ENCODE results near the gene GABRR3.

GABRR3 gene

DNA sequence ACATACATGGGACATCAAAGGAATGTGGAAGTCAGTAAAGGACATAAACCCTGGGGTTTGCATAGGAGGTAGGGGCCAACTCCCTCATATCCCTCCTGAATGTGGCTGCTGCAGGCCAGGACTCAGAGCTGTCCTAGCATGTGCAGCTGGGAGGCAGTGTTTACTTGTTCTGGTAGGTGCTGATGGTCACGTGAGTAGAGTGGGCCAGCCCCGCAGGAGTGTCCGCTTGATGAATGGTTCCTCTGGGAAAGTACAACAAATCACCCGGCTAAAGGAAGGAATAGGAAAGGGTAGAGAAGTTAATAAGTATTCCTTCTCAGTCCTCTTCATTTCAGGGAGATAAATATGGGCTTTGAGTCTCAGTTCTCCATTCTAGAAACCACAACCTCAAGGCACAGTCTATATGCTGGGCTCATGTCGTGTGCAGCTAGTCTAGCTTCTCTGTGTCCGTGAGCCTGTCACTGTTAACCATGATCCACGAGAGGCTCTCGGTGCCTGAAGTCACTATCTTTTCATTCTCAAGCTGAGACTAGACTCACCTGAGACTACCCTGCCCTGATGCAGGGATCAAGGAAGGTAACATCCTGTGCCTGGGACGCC, 80.8 kb downstream of the GABRR3 start:
- no peak for DNase-seq

DNA sequence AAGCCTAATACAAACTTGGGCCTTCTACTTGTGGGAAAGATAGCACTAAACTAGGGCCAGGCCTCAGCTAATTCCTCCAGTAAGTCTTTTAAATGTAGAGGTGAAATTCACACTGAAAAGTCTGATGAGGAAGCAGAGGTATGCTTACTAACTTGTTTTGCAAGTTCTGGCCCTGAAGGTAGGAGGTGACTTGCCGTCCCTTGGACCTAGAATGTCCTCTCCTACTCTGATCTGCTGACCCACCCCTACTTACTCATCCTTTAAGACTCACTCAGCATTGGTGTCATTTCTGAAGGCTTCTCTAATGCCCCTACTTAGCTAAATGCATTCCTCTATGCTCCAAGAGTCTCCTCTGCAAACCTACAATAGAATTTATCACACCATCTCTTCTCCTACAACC, 82.2 kb downstream of the GABRR3 start:
- DNase-seq: no peak

GRCh38 chr3:97952280-97952679, 82.8 kb downstream of the GABRR3 start:
- no peak for DNase-seq

DNA sequence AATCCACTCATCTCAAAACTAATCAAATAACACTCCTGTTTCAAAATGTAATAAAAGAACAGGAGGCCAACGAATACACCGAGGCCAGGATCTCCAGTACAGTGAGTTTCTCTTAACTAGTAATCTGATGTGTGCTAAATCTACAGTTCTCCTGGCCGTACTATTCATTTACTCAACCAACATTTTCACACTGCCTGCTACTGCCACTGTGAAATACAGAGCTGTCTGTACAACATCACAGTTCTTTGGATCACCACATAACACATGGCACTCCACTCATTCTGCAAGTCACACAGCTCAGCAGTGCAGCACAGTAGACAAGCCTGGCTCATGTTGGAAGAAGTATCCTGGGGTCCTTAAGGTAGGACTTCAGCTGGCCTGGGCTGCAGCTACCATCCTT, 84.8 kb downstream of the GABRR3 start:
- DNase-seq: no peak

- DNase-seq: no peak
These were observed 85.4 kb downstream of the GABRR3 start for GRCh38 chr3:97949743-97950142.

GRCh38 chr3:97949110-97949485, 86.0 kb downstream of the GABRR3 start:
- no peak for DNase-seq

DNA sequence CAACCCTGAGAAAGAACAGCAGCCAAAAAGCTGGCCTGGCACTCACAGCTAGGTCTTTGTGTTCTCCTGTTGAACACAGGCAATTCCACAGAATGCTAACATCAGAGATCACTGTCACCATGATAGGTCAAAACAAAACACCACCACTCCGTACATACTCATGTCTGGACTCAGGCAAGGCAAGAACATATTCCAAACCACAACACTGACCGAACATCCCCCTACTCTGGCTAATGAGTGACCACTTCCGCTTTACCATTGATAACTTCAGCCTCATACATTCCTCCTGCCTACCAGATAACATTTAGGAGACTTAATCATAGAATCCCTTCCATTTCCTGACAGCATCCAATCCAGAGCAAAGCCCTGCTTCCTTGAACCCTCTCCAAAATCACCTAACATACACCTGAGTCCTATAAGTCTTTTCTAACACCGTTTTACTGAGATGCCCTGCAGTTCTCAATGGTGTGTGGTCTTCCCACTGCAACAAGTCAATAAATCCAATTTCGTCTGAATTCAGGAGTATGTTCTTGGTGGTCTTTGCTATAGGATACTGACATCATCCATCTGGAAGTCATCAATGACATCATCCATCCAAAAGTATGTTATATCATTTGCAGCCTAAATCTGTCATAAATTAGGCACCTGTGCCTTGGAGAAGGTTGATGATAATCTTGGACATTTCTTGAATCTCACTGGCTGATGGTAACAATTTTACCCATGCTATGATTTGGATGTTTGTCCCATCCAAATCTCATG, 86.6 kb downstream of the GABRR3 start:
- DNase-seq: no peak

DNA sequence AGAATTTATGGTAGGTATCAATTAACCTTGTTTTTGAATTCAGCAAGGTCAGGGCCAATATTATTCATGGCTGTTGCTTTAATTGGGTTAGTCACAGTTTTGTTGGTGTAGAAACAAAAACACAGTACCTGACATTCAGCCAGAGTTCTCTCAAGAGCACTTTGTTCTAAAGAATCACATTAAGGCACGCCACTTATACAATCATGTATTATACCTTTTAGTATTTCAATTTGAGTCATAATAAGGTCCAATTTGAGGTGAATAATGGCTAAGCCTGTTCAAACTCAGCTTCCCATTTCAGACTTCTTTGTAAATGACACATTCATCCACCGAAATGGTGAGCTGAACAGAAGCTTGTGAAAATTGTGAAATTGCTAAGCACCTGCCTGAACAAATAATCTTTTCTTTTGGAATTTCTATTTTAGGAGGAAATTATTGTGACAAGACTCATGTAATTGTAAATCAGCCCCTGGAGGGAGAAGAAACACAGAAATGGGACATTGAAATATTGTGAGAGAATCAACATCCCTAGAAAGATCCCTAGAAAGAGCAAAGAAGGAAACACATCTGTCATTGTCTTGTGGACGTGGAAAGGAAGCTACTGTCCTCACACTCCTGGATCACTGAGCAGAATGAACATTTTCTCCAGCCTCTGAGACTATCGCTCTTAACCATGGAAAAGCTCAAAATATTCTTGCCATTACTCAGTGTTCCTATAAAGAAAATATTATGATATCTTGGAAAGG, 92.1 kb downstream of the GABRR3 start:
- no peak for DNase-seq

- DNase-seq: no peak
These were observed 95.1 kb downstream of the GABRR3 start for GRCh38 chr3:97940034-97940433.

- no peak for DNase-seq
These were observed 95.7 kb downstream of the GABRR3 start for GRCh38 chr3:97939401-97939800.

DNA sequence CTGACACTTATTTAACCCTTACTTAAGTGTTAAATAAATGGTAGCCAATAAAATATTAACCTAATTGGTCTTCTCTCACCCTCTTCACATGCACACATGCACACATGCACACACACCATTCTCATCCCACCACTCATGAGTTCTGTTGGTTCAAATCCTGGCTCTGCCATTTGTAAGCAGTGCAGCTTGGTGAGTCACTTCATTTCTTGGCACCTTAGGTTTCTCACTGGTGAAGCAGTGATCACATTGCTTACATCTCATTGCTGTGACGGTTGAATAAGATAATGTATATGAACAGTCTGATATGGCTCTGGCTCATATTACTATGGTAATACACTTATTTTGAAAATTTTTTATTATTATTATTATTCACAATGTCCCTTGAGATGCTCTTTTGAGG, 96.7 kb downstream of the GABRR3 start:
- DNase-seq: no peak

- no peak for DNase-seq
These were observed 97.9 kb downstream of the GABRR3 start for GRCh38 chr3:97937205-97937604.

- DNase-seq: no peak
These were observed 99.3 kb downstream of the GABRR3 start for GRCh38 chr3:97935842-97936241.

Data from activated T-cell treated with anti-CD3 and anti-CD28 coated beads for 4 hours (primary cell).